RWPE2 (cell line): ENCODE data around the gene CEP97.
"Not testable (repeated sequence)": the region's sequence is repeated elsewhere in the genome, so short reads cannot be mapped to it uniquely, and the experiment has no call there.

Experiments used
- ATAC-seq: fragments of 200-7000 bp; cut with Tn5 transposase; 3 replicates; pipeline ENCODE4 v1.9.1; 2021; ENCODE audit warnings: low read depth
- DNase-seq: peaks from one replicate; pipeline ENCODE4 v3.0.0-alpha.2; 2020; ENCODE audit warnings: low spot score
- H3K27ac ChIP-seq: fragments of 450-650 bp; 2 replicates; pipeline ENCODE4 v1.5.1; 2017; ENCODE audit warnings: mild to moderate bottlenecking; ENCODE audit not compliant: poor library complexity, severe bottlenecking
- H3K27me3 ChIP-seq: fragments of 250-450 bp; sonication (Bioruptor Pico); 2 replicates; pipeline ENCODE4 v1.5.1; 2021; ENCODE audit warnings: mild to moderate bottlenecking, moderate library complexity; ENCODE audit not compliant: insufficient read depth, poor library complexity, severe bottlenecking
- H3K36me3 ChIP-seq: fragments of 250-450 bp; sonication (Bioruptor Pico); 2 replicates; pipeline ENCODE4 v1.5.1; 2020; ENCODE audit warnings: low read depth, mild to moderate bottlenecking, moderate library complexity
- H3K4me1 ChIP-seq: fragments of 250-450 bp; sonication (Bioruptor Pico); 2 replicates; pipeline ENCODE4 v1.5.1; 2021; ENCODE audit warnings: mild to moderate bottlenecking, moderate library complexity; ENCODE audit not compliant: insufficient read depth, poor library complexity, severe bottlenecking
- H3K4me3 ChIP-seq: fragments of 250-450 bp; sonication (Bioruptor Pico); 2 replicates; pipeline ENCODE4 v1.5.1; 2021; ENCODE audit warnings: mild to moderate bottlenecking, moderate library complexity; ENCODE audit not compliant: severe bottlenecking
- H3K9me3 ChIP-seq: fragments of 250-450 bp; sonication (Bioruptor Pico); 2 replicates; pipeline ENCODE4 v1.5.1; 2021; ENCODE audit warnings: mild to moderate bottlenecking, moderate library complexity; ENCODE audit not compliant: severe bottlenecking
- CTCF ChIP-seq: fragments of 450-650 bp; IDR thresholded peaks from one replicate; pipeline ENCODE4 v1.5.1; 2017; ENCODE audit warnings: mild to moderate bottlenecking, moderate library complexity; ENCODE audit not compliant: poor library complexity, severe bottlenecking

CEP97 gene

GRCh38 chr3:101732240-101732641 lies 7.8 kb downstream of the CEP97 start:
- peaks cover 84% of the 10 kb centered on the region for H3K36me3 ChIP-seq
- no peak for TF ChIP-seq CTCF
- ATAC-seq, result no peak
- no peaks in the 10 kb centered on the region for H3K4me1 ChIP-seq
- no peak overlapping the region for H3K4me3 ChIP-seq
- no peaks in the 10 kb centered on the region for H3K9me3 ChIP-seq
- H3K27ac ChIP-seq, result no peak overlapping the region
- DNase-seq, result no peak
- H3K27me3 ChIP-seq, result no peaks in the 10 kb centered on the region

- no peak for TF ChIP-seq CTCF
- ATAC-seq (no peak), DNase-seq (no peak)
- no peaks in the 10 kb centered on the region for H3K4me1 ChIP-seq
- no peak overlapping the region for H3K4me3 ChIP-seq
- H3K27me3 ChIP-seq, result no peaks in the 10 kb centered on the region
- H3K27ac ChIP-seq, result no peak overlapping the region
- no peaks in the 10 kb centered on the region for H3K9me3 ChIP-seq
- H3K36me3 ChIP-seq, result peaks cover 53% of the 10 kb centered on the region
These were observed 11.4 kb downstream of the CEP97 start for GRCh38 chr3:101735833-101736232.

- H3K27ac ChIP-seq, DNase-seq, H3K36me3 ChIP-seq, H3K4me3 ChIP-seq, H3K27me3 ChIP-seq, H3K9me3 ChIP-seq, H3K4me1 ChIP-seq, ATAC-seq: not testable (repeated sequence)
These were observed 17.5 kb downstream of the CEP97 start for GRCh38 chr3:101741914-101742313.

GRCh38 chr3:101744811-101745210 lies 20.4 kb downstream of the CEP97 start:
- Histone ChIP-seq H3K4me3 (no peak overlapping the region), H3K9me3 (no peaks in the 10 kb centered on the region), H3K27ac (no peak overlapping the region), H3K4me1 (no peaks in the 10 kb centered on the region), H3K36me3 (peaks cover 7% of the 10 kb centered on the region), H3K27me3 (no peaks in the 10 kb centered on the region)
- DNase-seq (no peak), ATAC-seq (no peak)
- no peak for TF ChIP-seq CTCF

DNA sequence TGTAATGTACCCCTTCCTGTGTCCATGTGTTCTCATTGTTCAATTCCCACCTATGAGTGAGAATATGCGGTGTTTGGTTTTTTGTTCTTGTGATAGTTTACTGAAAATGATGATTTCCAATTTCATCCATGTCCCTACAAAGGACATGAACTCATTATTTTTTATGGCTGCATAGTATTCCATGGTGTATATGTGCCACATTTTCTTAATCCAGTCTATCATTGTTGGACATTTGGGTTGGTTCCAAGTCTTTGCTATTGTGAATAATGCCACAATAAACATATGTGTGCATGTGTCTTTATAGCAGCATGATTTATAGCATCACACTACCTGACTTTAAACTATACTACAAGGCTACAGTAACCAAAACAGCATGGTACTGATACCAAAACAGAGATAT lies 21.5 kb downstream of the CEP97 start:
- not testable (repeated sequence) for H3K9me3 ChIP-seq, H3K4me3 ChIP-seq, H3K36me3 ChIP-seq, H3K27ac ChIP-seq, H3K27me3 ChIP-seq, H3K4me1 ChIP-seq, DNase-seq, ATAC-seq

- ATAC-seq, H3K9me3 ChIP-seq, H3K27me3 ChIP-seq, H3K27ac ChIP-seq, H3K4me3 ChIP-seq, H3K4me1 ChIP-seq, DNase-seq: not testable (repeated sequence)
- peaks cover 31% of the 10 kb centered on the region for H3K36me3 ChIP-seq
These were observed 29.1 kb downstream of the CEP97 start for GRCh38 chr3:101753386-101754113.
